HUES6 (cell line): ENCODE measurements around the gene SPRR5.

Source experiments
- H3K27ac ChIP-seq: 2 replicates; pipeline ENCODE4 v1.7.0; 2013; ENCODE audit warnings: low read depth, mild to moderate bottlenecking, low read length, inconsistent platforms
- H3K27me3 ChIP-seq: 2 replicates; pipeline ENCODE4 v1.6.1; 2013; ENCODE audit warnings: low read length; ENCODE audit not compliant: control insufficient read depth, insufficient read depth
- H3K36me3 ChIP-seq: 2 replicates; pipeline ENCODE4 v1.6.1; 2013; ENCODE audit warnings: low read length; ENCODE audit not compliant: control insufficient read depth, insufficient read depth
- H3K4me1 ChIP-seq: 2 replicates; pipeline ENCODE4 v1.6.1; 2013; ENCODE audit warnings: low read length; ENCODE audit not compliant: control insufficient read depth, insufficient read depth
- H3K4me3 ChIP-seq: 2 replicates; pipeline ENCODE4 v1.5.1; 2013; ENCODE audit warnings: low read depth, low read length
- H3K9ac ChIP-seq: one replicate; pipeline ENCODE4 v1.6.1; 2013; ENCODE audit warnings: mild to moderate bottlenecking, low read length
- H3K9me3 ChIP-seq: 2 replicates; pipeline ENCODE4 v1.6.1; 2013; ENCODE audit warnings: low read depth, low read length; ENCODE audit not compliant: control insufficient read depth, insufficient read depth

Gene SPRR5

DNA sequence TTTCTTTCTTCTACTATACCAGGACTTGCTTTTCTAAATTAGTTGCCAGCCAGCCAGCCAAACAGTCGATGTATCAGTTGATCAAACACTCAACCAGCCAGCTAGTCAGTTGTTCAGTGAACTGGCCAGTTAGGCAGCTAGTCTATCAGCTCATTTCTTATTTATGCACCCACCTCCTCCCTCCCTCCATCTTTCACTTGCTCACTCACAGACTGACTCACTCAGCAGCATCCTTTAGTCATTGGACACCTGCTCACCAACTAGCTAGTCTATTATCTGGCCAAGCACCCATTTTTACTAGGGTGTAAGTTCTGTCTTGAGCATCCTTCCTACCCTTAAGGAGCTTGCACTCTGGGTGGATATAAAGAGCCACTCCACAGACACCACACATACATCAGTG, 17.5 kb downstream of the SPRR5 start:
- no peak overlapping the region for H3K9ac ChIP-seq
- H3K36me3 ChIP-seq = no peaks in the 10 kb centered on the region
- H3K27ac ChIP-seq = no peak overlapping the region
- no peaks in the 10 kb centered on the region; the same call in 1 of the 2 replicates for H3K9me3 ChIP-seq
- H3K4me3 ChIP-seq = no peak overlapping the region
- no peaks in the 10 kb centered on the region for H3K4me1 ChIP-seq
- peaks cover 8% of the 10 kb centered on the region; the same call in 1 of the 2 replicates for H3K27me3 ChIP-seq

GRCh38 chr1:152965853-152966252, 18.8 kb downstream of the SPRR5 start:
- no peaks in the 10 kb centered on the region; the same call in 1 of the 2 replicates for H3K9me3 ChIP-seq
- no peak overlapping the region for H3K9ac ChIP-seq
- peaks cover 8% of the 10 kb centered on the region; the same call in 1 of the 2 replicates for H3K27me3 ChIP-seq
- H3K4me3 ChIP-seq = no peak overlapping the region
- H3K36me3 ChIP-seq = no peaks in the 10 kb centered on the region
- no peak overlapping the region for H3K27ac ChIP-seq
- no peaks in the 10 kb centered on the region for H3K4me1 ChIP-seq

- H3K9me3 ChIP-seq = no peaks in the 10 kb centered on the region; the same call in 1 of the 2 replicates
- H3K27ac ChIP-seq = no peak overlapping the region
- no peak overlapping the region for H3K9ac ChIP-seq
- no peaks in the 10 kb centered on the region for H3K36me3 ChIP-seq
- H3K27me3 ChIP-seq = peaks cover 7% of the 10 kb centered on the region; the same call in 1 of the 2 replicates
- H3K4me3 ChIP-seq = no peak overlapping the region
- H3K4me1 ChIP-seq = no peaks in the 10 kb centered on the region
These were observed 20.2 kb downstream of the SPRR5 start for GRCh38 chr1:152967201-152967600.

- no peak overlapping the region for H3K4me3 ChIP-seq
- peaks cover 10% of the 10 kb centered on the region; the same call in 1 of the 2 replicates for H3K27me3 ChIP-seq
- H3K4me1 ChIP-seq = no peaks in the 10 kb centered on the region
- no peaks in the 10 kb centered on the region for H3K36me3 ChIP-seq
- no peak overlapping the region for H3K9ac ChIP-seq
- H3K9me3 ChIP-seq = no peaks in the 10 kb centered on the region; the same call in 1 of the 2 replicates
- no peak overlapping the region for H3K27ac ChIP-seq
These were observed 21.2 kb downstream of the SPRR5 start for GRCh38 chr1:152968248-152968647.

DNA sequence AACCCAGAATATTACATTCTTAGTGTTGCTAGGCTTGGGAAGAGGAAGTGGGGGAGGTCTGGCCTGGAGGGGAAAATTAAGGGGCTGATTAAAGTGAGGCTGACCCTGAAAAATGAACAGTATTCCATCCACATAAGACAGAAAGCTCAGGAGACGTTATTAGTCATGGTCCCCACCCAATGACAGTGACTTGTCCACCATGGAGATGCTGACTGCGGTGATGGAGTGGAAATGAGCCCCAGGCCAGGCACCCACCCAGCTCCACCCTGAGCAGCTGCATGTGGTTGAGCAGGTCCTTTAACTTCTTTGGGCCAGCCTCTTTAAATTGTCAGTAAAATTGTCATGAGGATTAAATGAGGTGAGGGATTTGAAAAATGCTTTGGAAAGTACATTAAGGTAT, 22.0 kb downstream of the SPRR5 start:
- no peaks in the 10 kb centered on the region for H3K36me3 ChIP-seq
- no peak overlapping the region for H3K9ac ChIP-seq
- no peak overlapping the region for H3K4me3 ChIP-seq
- H3K27ac ChIP-seq = no peak overlapping the region
- H3K4me1 ChIP-seq = no peaks in the 10 kb centered on the region
- H3K9me3 ChIP-seq = no peaks in the 10 kb centered on the region; the same call in 1 of the 2 replicates
- H3K27me3 ChIP-seq = peaks cover 13% of the 10 kb centered on the region; the same call in 1 of the 2 replicates

GRCh38 chr1:152970495-152970894, 23.5 kb downstream of the SPRR5 start, which contains the start of gene SPRR4:
SPRR4 (plus strand) TSS chr1:152970648; CDS start chr1:152971891, 1,243 bp downstream.
- Histone ChIP-seq H3K27me3 (peaks cover 8% of the 10 kb centered on the region; the same call in 1 of the 2 replicates), H3K27ac (no peak within 1 kb of the TSS), H3K4me1 (no peaks in the 10 kb centered on the region), H3K4me3 (no peak within 1 kb of the TSS), H3K9ac (no peak within 1 kb of the TSS), H3K36me3 (no peaks in the 10 kb centered on the region), H3K9me3 (no peaks in the 10 kb centered on the region; the same call in 1 of the 2 replicates)

DNA sequence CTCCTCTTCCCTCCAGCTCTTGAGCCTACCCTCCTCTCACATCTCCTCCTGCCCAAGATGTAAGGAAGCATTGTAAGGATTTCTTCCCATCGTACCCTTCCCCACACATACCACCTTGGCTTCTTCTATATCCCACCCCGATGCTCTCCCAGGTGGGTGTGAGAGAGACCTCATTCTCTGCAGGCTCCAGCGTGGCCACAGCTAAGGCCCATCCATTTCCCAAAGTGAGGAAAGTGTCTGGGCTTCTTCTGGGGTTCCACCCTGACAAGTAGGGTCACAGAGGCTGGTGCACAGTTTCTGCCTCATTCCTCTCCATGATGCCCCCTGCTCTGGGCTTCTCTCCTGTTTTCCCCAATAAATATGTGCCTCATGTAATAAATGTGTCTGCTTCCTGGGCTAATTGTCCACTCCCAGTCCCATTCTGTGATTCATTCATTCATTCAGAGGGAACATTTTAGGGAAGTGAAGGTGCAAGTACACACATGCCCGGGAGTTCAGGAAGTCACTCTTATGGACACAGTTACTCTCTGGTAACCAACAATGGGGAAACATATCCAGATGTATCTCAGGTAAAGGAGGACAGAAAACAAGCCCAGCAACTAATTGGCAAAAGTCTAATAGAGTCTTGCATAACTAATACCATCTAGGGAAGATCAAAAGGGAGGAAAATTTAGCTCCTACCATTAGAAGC, 25.3 kb downstream of the SPRR5 start:
- Histone ChIP-seq H3K4me1 (no peaks in the 10 kb centered on the region), H3K27ac (no peak overlapping the region), H3K36me3 (no peaks in the 10 kb centered on the region), H3K9me3 (no peaks in the 10 kb centered on the region; the same call in 1 of the 2 replicates), H3K4me3 (no peak overlapping the region), H3K27me3 (peaks cover 8% of the 10 kb centered on the region; the same call in 1 of the 2 replicates), H3K9ac (no peak overlapping the region)

GRCh38 chr1:152976688-152977087, 29.7 kb downstream of the SPRR5 start:
- Histone ChIP-seq H3K9me3 (no peaks in the 10 kb centered on the region; the same call in 1 of the 2 replicates), H3K4me1 (no peaks in the 10 kb centered on the region), H3K27me3 (peaks cover 16% of the 10 kb centered on the region), H3K36me3 (no peaks in the 10 kb centered on the region), H3K9ac (no peak overlapping the region), H3K27ac (no peak overlapping the region), H3K4me3 (no peak overlapping the region)

DNA sequence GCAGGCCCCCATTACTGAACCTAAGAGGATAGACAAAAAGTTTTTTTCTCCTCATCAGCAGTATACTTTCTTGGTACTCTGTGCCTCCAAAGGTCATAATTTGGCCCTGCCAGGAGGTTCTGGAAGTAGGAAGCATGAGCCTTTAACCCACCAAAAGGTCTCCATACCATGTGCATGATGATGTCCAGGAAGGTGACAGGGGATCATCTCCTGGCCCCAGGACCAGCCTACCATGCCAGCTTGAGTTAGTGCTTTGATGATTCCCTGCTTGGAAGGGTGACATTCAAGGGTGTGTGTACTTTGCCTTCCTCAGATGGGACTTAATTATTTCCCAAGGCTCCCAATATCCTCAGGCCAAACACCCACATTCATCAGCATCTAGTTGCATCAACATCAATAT, 30.6 kb downstream of the SPRR5 start:
- Histone ChIP-seq H3K9me3 (no peaks in the 10 kb centered on the region; the same call in 1 of the 2 replicates), H3K4me1 (no peaks in the 10 kb centered on the region), H3K4me3 (no peak overlapping the region), H3K27ac (no peak overlapping the region), H3K27me3 (peaks cover 12% of the 10 kb centered on the region), H3K36me3 (no peaks in the 10 kb centered on the region), H3K9ac (no peak overlapping the region)

GRCh38 chr1:152980676-152981075, 33.7 kb downstream of the SPRR5 start:
- Histone ChIP-seq H3K4me1 (no peaks in the 10 kb centered on the region), H3K27me3 (peaks cover 9% of the 10 kb centered on the region), H3K27ac (no peak overlapping the region), H3K4me3 (no peak overlapping the region), H3K36me3 (no peaks in the 10 kb centered on the region), H3K9me3 (no peaks in the 10 kb centered on the region; the same call in 1 of the 2 replicates), H3K9ac (no peak overlapping the region)

DNA sequence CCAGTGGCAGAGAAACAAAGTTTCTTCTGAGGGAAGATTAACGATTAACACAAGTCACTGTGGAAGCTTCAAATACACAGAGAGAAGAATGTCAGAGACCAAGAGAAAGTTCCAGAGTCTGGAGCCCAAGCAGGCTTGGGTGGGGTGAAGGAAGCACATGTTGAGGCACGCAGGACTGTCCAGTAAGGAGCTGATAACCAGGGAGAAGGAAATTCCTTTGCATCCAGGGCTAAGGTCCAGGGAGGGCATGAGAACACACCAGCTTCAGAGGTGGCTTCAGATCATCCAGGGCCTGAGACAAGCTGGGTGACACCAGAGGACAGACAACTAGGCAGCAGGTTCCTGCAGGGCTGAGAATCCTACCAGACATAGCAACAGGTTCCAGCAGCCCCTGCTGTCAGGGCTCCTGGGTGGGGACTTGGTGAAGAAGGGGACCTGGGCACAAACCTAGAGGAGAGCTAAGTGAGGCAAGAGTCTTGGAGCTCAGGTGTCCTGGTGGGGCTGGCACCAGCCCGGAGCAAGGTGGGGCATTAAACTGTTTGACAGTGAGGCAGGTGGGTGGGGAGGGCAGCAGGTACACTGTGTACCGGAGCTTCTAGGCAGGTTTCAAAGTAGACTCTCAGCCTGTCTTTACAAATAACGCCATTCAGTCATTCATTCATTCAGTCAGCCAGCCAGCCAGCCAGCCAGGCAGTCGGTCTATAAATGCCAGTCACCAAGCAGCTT, 34.3 kb downstream of the SPRR5 start:
- Histone ChIP-seq H3K27ac (no peak overlapping the region), H3K4me1 (no peaks in the 10 kb centered on the region), H3K36me3 (no peaks in the 10 kb centered on the region), H3K4me3 (no peak overlapping the region), H3K9me3 (no peaks in the 10 kb centered on the region; the same call in 1 of the 2 replicates), H3K27me3 (peaks cover 12% of the 10 kb centered on the region), H3K9ac (no peak overlapping the region)
